D341Med (cell line): Measurements from ENCODE around the gene WDR53.
A peak's percentile ranks its signal among the peaks of the same experiment; 100 is the strongest.
"Not testable (repeated sequence)": the region's sequence is repeated elsewhere in the genome, so short reads cannot be mapped to it uniquely, and the experiment has no call there.

Source experiments
- DNase-seq: peaks from one replicate; pipeline ENCODE4 v3.0.0; 2012; ENCODE audit warnings: low spot score

Gene WDR53

GRCh38 chr3:196568246-196569002 is at the start of gene WDR53, which contains the start of gene FBXO45:
TSS of gene WDR53 (minus strand) at chr3:196568554. CDS start at chr3:196561475, 7,079 bp downstream.
TSS of gene FBXO45 (plus strand) at chr3:196568660. CDS start at chr3:196568985, 325 bp downstream.
- DNase-seq = peak; percentile 98

GRCh38 chr3:196617256-196617655 is 48.9 kb upstream of the WDR53 start:
- DNase-seq = no peak

- DNase-seq = not testable (repeated sequence)
Observed at GRCh38 chr3:196615234-196615633, 46.9 kb upstream of the WDR53 start.

GRCh38 chr3:196611761-196612483 is 43.6 kb upstream of the WDR53 start:
- no peak for DNase-seq

- DNase-seq = no peak
Observed at GRCh38 chr3:196609805-196610515, 41.6 kb upstream of the WDR53 start.

GRCh38 chr3:196609343-196609775 is 41.0 kb upstream of the WDR53 start:
- peak; percentile 93 for DNase-seq

- no peak for DNase-seq
Observed at GRCh38 chr3:196608693-196609092, 40.3 kb upstream of the WDR53 start.

- DNase-seq = no peak
Observed at GRCh38 chr3:196604548-196604947, 36.2 kb upstream of the WDR53 start.

- DNase-seq = no peak
Observed at GRCh38 chr3:196603683-196604082, 35.3 kb upstream of the WDR53 start.

- DNase-seq = no peak
Observed at GRCh38 chr3:196602673-196603072, 34.3 kb upstream of the WDR53 start.

- no peak for DNase-seq
Observed at GRCh38 chr3:196600359-196600758, 32.0 kb upstream of the WDR53 start.

- DNase-seq = no peak
Observed at GRCh38 chr3:196599734-196600128, 31.4 kb upstream of the WDR53 start.

- DNase-seq = not testable (repeated sequence)
Observed at GRCh38 chr3:196597971-196598733, 29.8 kb upstream of the WDR53 start.

- DNase-seq = no peak
Observed at GRCh38 chr3:196596355-196596754, 28.0 kb upstream of the WDR53 start.

GRCh38 chr3:196590279-196590678 is 21.9 kb upstream of the WDR53 start:
- DNase-seq = no peak

GRCh38 chr3:196585044-196585757 is 16.8 kb upstream of the WDR53 start:
- no peak for DNase-seq

- no peak for DNase-seq
Observed at GRCh38 chr3:196572389-196572788, 4.0 kb upstream of the WDR53 start.

GRCh38 chr3:196570332-196570731 is 2.0 kb upstream of the WDR53 start:
- not testable (repeated sequence) for DNase-seq

- no peak for DNase-seq
Observed at GRCh38 chr3:196569003-196569516, 706 bp upstream of the WDR53 start.

- no peak for DNase-seq
Observed at GRCh38 chr3:196563721-196564225, 4.6 kb downstream of the WDR53 start.

- no peak for DNase-seq
Observed at GRCh38 chr3:196559826-196560225, 8.5 kb downstream of the WDR53 start.
